GM13977 (cell line): ENCODE results near the gene DTNB.
A peak's percentile ranks its signal among the peaks of the same experiment; 100 is the strongest.

Experiments used
- DNase-seq: peaks from one replicate; pipeline ENCODE4 v3.0.0; 2012; ENCODE audit warnings: low spot score
- in situ Hi-C: fragments of 300-500 bp; cut with MboI; formaldehyde crosslinking; loops from one replicate; pipeline ENCODE4 v1.12.0; 2022; ENCODE audit warnings: low sequenced_read_pairs, low pct_unique_long_range_greater_than_20kb, mixed read lengths, inconsistent platforms; ENCODE audit not compliant: unreplicated experiment
- TF ChIP-seq, protein P1 (sequence below): IDR thresholded peaks from 2 replicates; pipeline ENCODE4 v1.5.1; 2012; ENCODE audit warnings: mild to moderate bottlenecking, control low read depth; ENCODE audit not compliant: insufficient read depth; ENCODE audit errors: extremely low read depth, missing control alignments

The DTNB gene

DNA sequence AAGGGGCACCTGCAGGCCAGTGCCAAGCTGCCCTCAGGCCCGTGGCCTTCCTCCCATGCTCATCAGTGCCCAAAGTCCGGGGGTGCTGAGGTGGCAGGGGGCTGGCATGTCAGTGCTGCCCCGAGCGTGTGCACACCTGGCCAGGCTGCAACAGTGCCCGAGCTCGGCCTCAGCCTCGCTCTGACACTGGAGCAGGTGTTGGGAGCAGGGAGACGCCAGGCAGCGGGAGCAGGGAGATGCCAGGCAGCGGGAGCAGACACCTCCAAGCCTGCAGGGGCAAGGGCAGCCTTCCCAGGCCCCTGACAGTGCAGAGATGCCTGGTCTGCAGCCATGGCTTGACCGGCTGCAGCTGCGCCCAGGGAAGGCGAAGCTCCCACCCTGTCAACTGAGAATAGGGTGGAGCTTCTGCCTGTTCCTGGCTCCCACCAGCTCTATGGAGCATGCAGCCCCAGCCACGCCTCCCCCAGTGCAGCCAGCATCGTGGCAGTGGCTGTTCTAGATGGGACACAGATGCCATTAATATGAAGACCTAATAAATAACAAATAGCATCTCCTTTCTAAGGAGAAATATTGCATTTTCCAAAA lies 82.4 kb downstream of the DTNB start:
- DNase-seq: no peak
- in situ Hi-C loops: no loop called here
- TF ChIP-seq, protein P1, sequence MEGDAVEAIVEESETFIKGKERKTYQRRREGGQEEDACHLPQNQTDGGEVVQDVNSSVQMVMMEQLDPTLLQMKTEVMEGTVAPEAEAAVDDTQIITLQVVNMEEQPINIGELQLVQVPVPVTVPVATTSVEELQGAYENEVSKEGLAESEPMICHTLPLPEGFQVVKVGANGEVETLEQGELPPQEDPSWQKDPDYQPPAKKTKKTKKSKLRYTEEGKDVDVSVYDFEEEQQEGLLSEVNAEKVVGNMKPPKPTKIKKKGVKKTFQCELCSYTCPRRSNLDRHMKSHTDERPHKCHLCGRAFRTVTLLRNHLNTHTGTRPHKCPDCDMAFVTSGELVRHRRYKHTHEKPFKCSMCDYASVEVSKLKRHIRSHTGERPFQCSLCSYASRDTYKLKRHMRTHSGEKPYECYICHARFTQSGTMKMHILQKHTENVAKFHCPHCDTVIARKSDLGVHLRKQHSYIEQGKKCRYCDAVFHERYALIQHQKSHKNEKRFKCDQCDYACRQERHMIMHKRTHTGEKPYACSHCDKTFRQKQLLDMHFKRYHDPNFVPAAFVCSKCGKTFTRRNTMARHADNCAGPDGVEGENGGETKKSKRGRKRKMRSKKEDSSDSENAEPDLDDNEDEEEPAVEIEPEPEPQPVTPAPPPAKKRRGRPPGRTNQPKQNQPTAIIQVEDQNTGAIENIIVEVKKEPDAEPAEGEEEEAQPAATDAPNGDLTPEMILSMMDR: no peak

DNA sequence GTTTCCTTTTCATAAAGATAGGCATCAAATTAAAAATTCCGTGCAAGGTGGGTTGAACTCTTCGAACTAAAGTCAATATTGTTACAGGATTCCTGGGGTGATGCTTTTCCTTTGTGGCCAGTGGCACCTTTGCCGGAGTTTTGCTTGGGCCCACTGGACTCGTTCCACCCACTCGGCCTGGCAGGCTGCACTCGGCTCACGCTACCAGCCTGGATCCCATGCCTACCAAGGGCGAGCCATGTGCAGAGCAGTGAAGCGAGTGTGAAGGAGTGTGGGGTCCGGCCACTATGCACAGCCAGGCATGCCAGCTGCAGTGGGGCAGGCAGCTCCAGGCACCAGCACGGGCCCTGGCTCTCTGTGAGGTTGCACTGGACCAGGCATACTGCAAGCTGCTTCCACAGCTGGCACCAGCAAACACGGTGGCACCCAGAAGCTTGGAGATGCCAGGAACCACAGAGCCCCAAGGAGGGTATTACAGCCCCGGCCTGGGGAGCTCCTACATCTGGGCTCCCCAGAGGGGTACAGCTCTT lies 83.6 kb downstream of the DTNB start:
- no peak for DNase-seq
- in situ Hi-C loops: no loop called here
- TF ChIP-seq, protein P1: no peak

DNA sequence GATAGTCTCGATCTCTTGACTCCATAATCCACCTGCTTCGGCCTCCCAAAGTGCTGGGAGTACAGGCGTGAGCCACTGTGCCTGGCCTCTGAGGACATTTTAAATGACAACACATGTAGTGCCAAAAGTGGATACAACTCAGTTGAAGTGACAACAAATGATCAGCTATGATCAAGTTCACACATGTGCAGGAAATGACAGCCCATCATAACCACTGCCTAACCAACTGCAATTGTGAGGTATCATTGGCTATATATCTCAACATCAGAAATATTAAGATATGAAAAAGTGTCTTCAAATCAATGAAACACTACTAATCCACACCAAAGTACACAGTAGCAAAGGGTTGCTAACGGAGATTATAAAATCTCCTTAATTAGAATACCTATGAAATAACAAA lies 84.8 kb downstream of the DTNB start:
- no peak for DNase-seq
- in situ Hi-C loops: no loop called here
- TF ChIP-seq, protein P1: no peak

DNA sequence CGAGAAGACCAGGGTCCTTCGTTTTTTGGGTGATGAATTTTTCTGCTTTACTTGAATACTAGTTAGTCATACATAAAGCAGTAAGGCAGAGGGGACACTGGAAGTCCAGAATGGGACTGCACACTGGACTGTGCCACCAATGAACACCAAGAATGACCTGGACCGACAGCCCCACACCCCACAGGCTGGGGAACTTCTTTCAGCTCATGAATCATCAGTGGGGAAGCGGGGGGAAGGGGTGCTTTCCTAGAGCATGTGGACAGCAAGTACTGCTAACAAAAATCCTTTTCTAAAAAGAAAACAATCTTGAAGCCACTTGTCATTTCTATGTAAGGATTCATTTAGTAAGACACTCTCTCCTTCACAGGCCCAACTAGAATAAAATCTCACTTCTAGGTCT lies 86.0 kb downstream of the DTNB start:
- in situ Hi-C loops: no loop called here
- peak; percentile 31 for DNase-seq
- TF ChIP-seq, protein P1: no peak

DNA sequence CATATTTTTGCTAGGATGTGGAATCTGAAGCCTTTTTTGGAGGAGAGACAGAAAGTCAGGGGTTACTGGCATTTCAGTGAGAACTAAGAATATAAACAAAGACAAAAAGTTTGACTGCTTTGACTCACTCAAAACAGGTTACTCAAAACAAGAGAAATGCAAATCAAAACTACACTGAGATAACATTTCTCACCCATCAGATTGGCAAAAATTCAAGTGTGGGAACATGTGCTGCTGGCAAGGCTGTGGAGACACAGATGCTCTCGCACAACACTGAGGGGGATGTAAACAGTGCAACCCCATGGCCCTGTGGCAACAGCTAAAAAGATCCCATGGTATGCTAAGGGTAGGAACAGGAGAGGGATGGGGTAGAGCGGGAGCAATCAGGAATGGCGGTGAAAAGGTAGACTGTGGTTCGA lies 86.6 kb downstream of the DTNB start:
- peak; percentile 57 for DNase-seq
- in situ Hi-C loops: no loop called here
- TF ChIP-seq, protein P1: no peak

DNA sequence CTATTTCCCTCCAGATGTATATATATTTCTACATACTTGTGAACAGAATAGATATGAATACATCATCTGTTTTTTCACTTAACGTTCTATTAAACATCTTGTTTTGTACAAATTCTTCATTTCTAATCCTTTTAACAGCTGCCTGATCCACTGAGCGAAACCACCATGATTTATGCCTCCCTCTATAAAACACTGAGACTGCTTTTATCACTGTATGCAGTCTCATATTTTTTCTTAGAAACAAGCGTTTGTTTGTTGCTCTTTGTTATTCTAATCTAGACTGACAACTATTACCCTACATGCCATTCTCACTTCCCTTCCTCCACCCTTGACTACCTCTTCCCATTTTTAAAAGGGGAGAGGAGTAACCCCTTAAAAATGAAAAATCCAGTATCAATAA lies 88.2 kb downstream of the DTNB start:
- in situ Hi-C loops: no loop called here
- TF ChIP-seq, protein P1: no peak
- no peak for DNase-seq
